K562 treated with DMSO at 1 percent for 4 hours (cell line): ENCODE data around the gene CTNNA3. TPM values are rescaled to one million over a fixed set of nuclear protein-coding genes. Genes with fewer than 3 reads are reported as not detected.

Experiments
- total RNA-seq: library from RNA; unstranded; fragments of 300-600 nt; gene quantifications from 2 replicates; pipeline ENCODE4 v1.2.3, GENCODE V29; 2022; ENCODE audit not compliant: insufficient read depth

Gene CTNNA3
- not detected in 2 replicates for total RNA-seq

GRCh38 chr10:67696029-67696428, at the start of gene CTNNA3:
CTNNA3 (minus strand) TSS chr10:67696195.

GRCh38 chr10:66925896-66926715, 769.9 kb downstream of the CTNNA3 start, which contains the start of gene LRRTM3:
LRRTM3 (plus strand) TSS chr10:66926036.

Other genes starting within 250 kb of the CTNNA3 start
- gene DNAJC12, start 142.0 kb upstream of the CTNNA3 start, total RNA-seq, result 50.2 and 67.1 TPM in 2 replicates
- gene SIRT1, start 188.5 kb upstream of the CTNNA3 start, total RNA-seq, result 16.3 and 24.1 TPM in 2 replicates